Right kidney (tissue), 1 donor: ENCODE data around the gene TMEM17.

ENCODE experiments used
- DNase-seq: peaks from one replicate; pipeline ENCODE4 v3.0.0-alpha.2; 2016

TMEM17 gene

DNA sequence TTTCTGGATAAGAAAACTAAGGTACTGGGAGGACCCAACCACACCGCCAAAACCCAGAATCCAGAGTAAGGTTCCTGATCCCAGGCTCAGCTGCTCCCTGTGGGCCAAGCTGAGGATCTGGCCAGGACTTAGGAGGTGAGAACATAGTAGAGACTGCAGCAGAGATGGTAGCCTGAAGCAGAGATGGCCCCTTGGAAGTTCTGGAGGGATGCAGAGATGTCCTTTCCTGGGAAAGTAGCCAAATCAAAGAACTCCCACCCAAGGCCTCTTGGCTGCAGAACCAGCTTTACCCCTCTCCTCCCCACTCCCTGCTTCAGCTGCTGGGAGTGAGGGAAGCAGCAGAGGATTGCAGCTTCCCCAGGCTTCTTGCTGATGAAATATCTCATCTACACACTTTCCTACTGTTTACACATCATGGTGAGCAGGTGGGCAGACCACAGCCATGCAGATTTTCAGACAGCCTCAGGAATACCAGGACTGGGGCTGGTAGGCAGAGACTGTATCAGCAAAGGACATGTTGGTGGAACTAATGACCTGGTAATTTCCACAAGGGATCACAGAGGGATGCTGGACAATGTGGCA is 32.7 kb downstream of the TMEM17 start:
- DNase-seq: no peak

DNA sequence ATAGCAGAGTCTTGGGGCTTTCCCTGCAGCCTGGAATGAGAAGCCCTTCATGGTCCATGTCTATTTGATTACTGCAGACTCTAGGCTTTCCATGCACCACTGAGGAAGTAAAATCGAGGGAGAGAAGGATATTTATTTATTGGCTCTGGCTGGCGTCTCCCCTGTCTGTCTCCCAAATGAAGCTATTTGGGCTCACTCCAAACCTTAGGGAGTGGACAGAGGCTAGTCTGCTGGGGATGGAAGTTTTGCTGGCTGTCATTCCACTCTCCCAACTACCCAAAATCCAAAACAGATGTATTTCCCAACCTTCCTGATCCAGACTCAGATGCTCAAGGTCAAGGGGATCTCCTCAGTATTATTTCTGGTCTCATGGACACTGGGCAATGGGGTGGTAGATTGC is 33.7 kb downstream of the TMEM17 start:
- no peak for DNase-seq

DNA sequence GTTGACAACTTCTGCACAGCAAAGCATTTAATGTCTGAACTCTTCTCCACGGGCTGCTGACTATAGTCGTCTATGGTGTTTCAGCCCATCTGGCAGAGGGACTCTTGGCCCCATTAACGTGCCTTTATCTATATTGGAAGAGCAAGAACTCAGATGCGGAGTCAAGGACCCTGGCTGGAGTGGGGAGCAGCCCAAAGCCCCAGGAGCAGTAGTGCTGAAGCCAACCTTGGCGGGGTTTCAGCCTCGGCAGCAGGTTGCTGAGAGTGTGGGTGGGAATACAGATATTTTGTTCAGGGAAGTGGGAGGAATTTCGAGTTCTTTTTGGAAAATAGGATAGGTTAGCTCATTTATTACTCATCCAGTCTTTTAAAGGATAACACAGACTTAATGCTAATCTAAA is 34.2 kb downstream of the TMEM17 start:
- no peak for DNase-seq

DNA sequence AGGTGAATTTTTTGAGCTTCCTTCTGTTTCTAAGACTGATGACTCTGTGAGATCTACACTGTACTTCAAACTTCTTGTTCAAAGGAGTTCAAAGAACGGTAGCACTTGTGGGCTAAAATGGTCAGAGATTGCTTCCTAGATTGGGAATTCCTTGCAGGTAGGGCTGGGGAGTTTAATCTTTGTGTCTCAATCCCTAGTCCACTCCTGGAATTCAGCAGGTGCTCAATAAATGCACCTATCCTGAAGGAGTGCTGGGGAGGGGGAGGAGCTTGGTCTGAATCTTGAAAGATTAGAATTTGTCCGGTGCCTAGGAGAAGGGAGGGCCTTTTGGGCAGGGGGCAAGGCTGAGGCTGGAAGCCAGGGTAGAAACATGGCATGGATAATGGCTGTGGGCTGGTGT is 34.6 kb downstream of the TMEM17 start:
- no peak for DNase-seq

DNA sequence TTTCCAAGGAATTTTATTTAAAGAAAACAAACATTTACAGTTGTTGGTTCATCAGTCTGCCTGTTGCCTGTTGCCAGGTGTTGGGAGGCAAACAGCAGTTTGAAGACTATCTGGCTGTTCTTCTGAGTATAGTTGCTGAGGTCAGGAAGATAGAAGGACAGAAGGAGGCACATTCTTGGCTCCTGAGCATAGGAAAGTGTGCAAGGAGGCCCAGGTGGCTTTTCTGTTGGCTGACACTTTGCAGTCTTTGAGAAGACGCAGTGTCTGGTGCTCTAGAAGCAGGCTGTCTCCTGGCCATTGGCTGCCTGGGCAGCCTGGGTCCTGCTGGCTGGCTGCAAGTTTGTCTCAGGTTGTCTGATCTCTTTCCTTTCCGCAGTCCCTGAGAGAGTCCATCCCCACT is 36.4 kb downstream of the TMEM17 start:
- no peak for DNase-seq

DNA sequence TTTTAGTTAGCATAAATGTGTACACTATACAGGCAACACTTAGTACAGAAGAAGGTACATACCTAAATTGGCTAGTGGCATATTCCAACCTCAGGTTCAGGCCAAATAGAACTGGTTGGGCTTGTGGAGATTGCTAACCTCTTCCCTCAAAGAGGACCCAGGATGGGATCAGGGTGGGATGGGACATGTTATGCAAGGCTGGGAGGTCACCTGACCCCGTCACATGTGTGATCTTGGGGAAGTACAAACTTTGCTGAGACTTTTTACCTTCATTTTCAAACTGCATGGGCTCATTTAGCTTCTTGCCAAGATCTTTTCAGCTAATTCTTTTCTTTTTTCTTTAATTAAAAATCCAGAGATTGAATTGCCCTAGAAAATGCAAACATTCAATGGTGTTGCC is 36.9 kb downstream of the TMEM17 start:
- DNase-seq: no peak

DNA sequence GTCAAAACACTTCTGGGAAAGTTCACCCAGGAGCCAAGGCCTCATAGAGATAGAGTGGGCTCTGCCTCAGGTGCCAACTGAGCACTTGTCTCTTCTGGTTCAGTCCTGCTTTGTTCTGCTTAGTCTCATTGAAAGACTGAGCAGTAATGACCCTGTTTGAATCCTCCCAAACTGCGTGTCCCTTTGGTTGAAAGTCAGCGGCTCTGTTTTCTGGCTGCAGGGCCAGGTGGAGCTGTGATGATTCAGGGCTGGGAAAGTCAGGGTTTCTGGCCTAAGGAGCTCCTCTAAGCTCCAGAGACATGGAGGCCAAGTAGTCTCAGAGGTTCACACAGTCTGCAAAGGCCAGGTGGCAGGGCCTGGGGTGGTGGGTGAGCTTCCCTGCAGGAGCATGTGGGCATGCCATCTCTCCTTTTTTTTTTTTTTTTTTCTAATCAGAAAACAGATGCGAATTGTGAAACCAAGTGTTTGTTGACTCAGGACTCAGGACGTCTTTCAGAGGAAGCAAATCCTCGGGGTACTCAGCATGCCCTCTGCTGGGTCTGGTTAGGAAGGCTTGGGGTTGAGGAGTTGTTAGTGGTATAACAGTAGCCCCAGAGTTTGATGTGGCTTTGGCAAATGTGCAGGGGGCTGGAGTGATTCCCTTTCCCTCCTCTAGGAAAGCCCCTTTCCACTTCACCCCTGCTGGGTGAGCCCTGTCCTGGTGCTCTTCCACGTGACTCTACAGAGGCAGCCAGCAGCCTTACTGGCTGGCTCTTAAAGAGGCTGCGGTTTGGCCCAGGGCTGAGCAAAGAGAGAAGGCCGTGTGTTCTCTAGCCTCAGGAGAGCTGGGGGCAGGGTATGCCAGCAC is 38.3 kb downstream of the TMEM17 start:
- DNase-seq: no peak

DNA sequence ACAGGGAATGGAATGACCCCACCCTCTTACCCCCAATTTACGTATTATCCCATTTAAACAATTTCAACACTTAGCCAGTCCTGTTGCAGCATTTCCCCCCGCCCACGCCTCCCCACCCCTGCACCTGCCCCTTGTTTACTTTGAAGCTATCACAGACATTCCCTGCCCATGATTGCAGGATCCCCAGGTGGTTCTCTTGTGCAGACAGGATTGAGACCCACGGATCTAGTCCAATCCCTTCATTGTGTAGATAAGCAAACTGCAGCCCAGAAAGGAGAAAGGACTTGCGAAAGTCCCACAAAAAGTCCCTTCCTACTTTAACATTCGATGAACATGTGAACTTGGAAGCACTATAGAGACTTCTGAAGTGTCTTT is 38.9 kb downstream of the TMEM17 start:
- DNase-seq: no peak

DNA sequence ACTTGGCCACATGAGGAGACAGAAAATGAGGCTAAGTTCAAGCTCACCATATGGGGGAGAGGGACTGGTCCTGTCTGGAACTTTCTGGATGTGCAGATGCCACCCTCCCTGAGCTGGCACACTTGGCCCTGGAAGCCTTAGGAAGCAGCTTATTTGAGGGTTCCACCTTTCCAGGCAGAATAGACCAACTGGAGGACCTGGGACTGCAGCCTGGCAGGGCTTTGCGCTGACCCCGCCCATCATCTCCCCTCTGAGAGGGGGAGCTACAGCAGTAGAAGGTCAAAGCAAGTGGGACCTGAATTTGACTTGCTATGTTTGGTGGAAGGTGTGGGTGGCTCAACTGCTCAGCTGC is 39.5 kb downstream of the TMEM17 start:
- no peak for DNase-seq

DNA sequence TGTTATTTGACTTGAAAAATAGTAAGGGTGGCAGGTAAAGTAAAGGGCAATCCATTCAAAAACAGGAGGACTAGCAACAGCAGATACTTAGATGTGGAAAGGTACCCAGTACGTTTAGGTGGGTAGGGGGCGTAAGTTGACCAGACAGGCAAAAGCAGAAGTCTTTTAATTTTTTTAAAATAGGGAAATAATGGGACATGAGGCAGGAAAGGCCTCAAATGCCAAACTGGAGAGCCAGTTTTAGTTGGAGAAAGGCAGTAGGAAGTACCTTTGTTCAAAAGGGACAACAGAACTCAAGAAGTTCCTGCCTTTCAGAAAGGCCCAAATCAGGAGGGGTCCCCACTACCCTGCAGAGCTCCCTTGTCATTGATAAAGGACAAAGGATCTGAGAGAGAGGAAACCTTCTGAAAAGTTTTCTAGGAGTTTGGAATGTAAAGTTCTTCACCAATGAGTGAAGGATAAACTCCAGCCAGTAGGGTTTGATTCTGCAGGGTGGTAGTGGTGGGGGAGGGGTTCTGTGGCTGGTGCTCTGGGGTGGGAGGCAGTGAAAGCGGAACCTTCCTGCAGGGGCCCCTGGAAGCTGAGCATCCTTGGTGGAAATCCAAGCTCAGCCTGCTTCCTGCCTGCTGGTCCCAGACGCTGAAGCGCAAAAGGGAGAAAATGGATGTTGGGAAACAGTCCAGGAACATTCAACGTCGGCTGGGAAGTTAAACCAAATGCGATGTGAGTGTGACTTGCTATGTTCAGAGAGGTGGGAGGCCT is 40.1 kb downstream of the TMEM17 start:
- no peak for DNase-seq

DNA sequence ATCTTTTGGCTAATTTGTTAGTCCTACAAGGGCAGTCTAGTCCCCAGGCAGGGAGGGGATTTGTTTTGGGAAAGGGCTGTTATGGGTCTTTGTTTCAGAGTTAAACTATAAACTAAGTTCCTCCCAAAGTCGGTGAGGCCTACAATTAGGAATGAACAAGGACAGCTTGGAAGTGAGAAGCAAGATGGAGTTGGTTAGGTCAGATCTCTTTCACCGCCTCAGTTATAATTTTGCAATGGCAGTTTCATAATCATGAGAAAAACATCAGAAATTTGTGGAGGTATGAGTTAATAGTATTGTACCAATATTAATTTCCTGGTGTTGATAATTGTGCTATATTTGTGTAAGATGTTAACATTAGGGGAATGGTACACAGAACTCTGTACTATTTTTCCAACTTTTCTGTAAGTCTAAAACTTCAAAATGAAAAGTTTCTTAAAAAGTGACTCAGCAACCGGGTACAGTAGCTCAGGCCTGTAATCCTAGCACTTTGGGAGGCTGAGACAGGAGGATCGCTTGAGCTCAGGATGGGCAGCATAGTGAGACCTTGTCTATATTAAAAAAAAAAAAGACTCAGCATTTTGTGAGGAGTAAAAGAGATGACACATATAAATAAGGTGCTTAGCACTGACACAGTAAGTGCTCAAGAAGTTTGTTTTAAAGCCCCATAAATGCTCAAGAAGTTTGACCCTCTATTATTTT is 40.8 kb downstream of the TMEM17 start:
- DNase-seq: no peak

DNA sequence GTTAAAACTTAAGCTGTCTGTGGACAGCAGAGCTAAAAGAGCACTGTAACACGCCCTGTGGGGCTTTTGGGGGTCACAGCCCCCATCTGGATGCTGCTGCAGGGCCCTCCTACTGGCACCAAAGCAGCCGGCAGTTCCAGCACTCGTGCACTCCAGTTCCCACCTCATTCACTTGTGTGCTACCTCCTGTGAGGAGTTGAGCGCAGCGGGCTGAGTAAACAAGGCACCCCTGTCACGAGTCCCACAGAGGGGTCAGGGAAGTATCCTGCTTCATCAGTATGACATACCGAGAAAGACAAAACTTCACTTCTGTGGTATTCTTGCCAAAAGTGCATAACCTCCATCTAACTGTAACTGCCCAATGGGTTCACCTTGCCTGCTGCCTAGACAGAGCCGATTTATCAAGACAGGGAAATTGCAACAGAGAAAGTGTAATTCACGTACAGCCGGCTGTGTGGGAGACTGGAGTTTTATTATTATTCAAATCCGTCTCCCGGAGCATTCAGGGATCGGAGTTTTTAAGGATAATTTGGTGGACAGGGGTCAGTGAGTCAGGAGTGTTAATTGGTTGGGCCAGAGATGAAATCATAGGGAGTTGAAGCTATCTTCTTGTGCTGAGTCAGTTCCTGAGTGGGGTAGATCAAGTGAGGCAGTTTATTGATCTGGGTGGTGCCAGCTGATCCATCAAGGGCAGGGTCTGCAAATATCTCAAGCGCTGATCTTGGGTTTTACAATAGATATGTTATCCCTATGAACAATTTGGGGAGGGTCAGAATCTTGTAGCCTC is 41.6 kb downstream of the TMEM17 start:
- no peak for DNase-seq

DNA sequence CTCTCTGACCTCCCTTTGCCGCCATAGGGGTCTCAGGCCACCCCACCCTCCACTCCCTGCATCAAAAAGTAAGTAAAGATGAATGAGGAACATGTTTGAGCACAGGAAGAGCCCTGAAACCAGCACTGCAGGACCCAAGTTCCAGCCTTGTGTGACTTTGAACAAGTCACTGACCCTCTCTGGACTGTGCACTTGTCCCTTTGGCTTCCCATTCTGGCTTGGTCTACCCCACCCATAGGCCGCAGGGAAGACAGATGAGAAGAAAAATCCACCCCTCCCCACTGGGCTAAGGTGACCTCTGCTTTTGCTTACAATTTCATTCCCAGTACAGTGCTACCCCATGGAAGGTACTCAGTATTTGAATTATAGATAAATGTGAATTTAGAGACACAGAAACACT is 43.8 kb downstream of the TMEM17 start:
- no peak for DNase-seq

DNA sequence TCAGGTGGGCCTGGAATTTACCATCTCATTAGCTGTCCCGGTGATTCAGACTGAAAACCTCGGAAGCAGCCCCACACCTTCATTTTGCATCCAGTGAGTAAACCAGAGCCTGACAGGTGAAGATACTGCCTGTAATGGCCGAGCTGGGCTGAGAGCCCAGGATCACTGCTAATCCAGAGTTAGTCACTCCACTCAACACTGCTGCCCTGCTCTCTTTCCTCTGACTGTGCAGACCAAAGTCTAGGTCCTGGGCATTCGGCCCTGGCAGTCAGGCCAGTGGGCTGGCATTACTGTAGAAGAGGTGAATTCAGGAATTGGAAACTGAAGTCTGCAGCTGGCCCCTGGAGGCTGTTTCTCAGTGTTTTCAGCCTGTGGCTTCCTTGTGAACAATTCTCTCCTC is 44.3 kb downstream of the TMEM17 start:
- no peak for DNase-seq

DNA sequence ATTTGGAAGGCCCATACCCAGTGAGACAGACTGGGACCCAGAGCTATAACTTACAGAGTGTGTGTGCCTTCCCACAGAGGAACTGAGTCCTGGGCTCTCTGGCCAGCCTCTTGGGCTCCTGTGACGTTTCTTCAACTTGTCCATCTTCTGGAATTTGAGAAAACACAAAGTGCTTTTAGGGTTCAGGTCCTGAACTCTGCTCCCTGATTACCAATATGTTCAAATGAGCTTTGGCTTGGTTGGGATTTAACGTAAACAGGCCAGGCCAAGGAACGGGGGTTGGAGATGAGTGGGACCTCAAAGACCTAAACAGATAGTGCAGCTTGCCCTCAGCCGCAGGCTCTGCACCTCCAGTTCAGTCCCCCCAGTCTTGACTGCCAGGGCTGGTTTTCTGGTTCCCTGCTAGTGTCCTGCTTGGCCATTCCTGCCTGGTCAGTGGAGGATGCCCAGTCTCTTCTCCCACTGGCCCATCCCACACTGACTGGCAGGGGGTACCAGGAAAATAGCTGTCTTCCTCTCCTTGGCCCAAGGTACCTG is 44.9 kb downstream of the TMEM17 start:
- DNase-seq: no peak

DNA sequence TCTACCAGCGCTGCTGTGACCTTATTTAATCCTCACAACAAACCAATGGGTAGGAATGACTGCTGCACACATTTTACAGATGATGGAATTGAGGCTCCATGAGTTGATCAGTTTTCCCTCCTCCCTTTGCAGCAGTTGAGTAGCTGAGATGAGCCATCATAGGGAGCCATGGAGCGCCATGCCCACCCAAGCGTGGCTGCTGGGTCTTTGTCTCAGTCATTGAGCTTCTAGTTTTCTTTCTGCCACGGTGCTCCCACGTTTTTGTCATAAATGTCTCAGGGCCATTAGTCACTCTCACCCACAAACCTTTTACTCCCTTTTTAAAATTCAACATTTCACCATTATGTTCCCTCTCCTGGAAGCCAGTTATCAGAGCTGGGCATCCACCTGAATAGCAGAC is 45.8 kb downstream of the TMEM17 start:
- DNase-seq: no peak

DNA sequence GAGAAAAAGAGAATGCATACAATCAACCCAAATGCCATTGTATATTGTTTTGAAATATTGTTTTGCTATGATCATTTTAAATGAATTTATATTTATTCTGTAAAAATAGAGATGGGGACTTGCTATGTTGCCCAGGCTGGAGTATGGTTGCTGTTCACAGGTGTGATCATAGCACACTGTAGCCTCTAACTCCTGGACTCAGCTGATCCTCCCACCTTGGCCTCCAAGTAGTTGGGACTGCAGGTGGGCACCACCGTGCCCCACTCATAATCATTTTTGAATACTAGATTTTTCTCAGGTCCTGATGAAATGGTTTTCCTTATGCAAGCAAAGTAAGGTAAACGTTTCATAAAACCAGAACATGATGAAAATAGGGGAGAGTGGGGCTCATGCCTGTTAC is 46.3 kb downstream of the TMEM17 start:
- DNase-seq: no peak

DNA sequence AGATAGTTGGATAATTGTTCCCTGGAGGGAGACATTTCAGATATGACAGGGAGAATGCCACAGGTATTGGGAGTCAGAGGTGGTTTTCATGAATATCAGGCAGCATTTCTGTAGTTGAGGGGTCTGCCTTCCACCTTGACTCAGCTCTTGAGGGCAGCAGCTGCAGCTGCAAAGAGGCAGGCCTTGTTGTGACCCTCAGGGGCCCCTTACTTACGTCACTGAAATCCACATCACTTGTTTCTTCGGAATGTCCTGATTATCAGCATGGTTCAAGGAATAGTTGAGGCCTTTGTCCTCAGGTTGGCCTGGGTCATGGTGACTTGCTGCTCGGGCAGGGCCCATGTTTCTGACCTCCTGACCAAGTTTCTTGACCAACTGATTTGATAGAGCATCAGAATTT is 46.9 kb downstream of the TMEM17 start:
- DNase-seq: no peak

DNA sequence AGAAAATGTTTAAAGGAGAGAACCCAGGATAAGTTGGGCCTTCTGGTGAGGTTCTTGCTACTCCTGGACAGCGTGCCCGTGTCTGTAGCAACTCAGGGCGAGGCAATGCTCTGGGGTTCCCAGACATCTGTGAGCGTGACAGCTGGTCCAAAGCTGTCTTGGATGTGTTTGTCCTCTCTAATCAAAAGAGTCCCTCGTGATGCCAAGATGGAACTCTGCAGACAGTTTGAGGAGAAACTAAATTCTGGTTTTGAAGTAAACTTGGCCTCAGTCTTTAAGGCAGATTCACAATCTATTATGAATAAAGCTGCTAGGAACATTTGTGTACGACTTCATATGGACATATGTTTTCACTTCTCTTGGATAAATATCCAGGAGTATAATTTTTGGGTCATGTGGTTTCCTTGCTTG is 47.3 kb downstream of the TMEM17 start:
- DNase-seq: no peak

DNA sequence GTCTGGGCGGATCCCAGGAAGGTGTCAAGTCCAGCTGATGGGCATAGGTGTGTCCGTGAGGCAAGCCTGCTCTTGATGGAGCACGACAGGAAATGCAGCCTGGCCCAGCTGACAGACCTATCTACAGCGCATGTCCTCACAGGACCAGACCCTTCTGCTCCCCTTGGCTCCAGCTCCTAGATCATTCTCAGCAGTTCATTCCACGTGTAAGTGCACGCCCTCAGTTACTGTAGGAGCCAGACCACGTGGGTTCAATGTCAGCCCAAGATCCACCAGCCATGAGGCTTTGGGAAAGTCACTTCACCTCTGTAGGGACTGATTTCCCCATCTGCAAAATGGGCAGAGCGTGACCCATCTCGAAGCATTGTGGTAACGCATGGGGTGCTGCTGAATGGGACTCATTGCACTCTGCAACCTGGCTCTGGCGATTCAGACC is 47.8 kb downstream of the TMEM17 start:
- DNase-seq: no peak

DNA sequence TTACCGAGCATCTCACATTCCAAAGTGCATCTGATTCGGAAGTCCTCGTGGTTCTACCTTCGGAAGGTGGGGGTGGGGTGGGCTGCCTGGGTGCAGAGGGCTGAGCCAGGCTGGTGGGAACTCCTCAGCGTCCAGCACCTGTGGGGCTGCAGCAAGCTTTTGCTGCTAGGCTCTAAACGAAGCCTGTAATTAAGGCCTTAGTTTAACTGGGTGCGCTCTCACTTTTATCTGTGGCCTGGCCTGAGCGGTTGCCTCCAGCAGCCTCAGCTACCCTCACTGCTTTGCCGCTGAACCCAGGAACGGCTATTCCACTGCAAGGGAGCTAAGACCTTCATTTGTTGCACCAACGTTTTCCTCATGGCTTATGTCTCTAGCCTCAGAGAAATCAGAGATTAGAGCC is 48.4 kb downstream of the TMEM17 start:
- no peak for DNase-seq
